NCI-H460 (cell line): Measurements from ENCODE around the gene ABI2. TPM values are rescaled to one million over a fixed set of nuclear protein-coding genes. Genes with fewer than 3 reads are reported as not detected.
A peak's percentile ranks its signal among the peaks of the same experiment; 100 is the strongest.
"Not testable (repeated sequence)": the region's sequence is repeated elsewhere in the genome, so short reads cannot be mapped to it uniquely, and the experiment has no call there.

ENCODE experiments used
- DNase-seq: peaks from one replicate; pipeline ENCODE4 v3.0.0-alpha.2; 2016; ENCODE audit warnings: low read depth; ENCODE audit errors: extremely low read depth
- total RNA-seq: library from RNA; depleted of rRNA; stranded (reverse); fragments of >200 nt; shearing (Covaris generic); gene quantifications from 2 replicates; pipeline ENCODE4 v1.2.3, GENCODE V29; 2014

Gene ABI2
- total RNA-seq, 1 experiment from 2014 or later = 52.6 TPM

DNA sequence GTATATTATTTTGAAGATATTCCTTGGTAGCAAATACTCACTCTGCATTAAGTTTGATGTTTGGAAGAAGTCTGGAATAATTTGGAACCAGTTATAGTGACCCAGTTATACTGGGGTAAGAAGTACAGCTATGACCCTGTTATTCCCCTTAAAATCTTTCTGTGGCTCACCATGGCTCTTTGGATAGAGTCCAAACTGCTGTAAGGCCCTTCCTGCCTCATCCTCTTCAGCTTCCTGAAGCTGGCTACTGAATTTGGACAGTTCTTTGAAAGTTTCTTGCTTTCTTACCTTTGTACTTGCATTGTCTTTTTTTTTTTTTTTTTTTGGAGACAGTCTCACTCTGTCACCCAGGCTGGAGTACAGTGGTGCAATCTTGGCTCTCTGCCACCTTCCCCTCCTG is 85.6 kb downstream of the ABI2 start:
- no peak for DNase-seq

DNA sequence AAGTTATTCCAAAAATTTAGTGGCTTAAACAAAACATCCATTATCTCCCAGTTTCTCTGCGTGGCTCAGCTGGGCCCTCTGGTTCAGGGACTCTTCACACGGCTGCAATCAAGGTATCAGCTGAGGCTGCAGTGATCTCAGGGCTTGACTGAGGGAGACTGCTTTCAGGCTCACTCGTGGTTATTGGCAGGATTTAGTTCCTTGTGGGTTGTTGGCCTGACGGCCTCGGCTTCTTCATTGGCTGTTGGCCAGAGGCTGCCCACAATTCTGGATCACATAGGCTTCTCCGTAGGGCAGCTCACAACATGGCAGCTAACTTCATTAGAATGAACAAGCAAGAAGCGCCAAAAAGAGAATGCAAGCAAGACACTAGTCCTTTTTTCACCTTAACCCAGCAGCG is 90.1 kb downstream of the ABI2 start:
- no peak for DNase-seq

DNA sequence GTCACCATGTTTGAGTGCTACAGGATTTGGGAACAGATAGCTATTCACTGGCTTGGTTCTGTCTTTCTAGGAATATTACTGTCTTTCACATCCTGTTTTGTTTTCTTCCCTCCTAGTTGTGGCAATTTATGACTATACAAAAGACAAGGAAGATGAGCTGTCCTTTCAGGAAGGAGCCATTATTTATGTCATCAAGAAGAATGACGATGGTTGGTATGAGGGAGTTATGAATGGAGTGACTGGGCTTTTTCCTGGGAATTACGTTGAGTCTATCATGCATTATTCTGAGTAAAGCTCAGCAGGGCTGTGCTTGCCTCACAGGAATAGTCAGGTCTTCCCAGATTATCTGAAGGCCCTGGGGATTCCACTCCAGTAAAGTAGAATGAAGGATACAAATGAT is 98.9 kb downstream of the ABI2 start:
- peak; percentile 35 for DNase-seq

DNA sequence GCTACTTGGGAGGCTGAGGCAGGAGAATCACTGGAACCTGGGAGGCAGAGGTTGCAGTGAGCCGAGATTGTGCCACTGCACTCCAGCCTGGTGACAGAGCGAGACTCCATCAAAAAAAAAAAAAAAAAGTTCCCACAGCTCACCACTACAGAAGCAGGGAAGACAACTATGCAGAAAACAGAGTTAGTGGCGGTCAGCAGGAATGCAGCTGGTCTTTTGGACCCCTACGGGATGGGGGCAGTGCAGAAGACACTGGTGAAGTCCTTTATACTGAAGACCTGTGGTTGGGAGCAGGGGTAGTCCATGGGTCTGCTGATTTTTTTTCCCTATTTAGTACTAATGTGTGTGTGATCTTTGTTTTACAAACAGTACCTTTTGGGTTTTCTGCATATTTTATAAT is 101.4 kb downstream of the ABI2 start:
- DNase-seq = not testable (repeated sequence)

DNA sequence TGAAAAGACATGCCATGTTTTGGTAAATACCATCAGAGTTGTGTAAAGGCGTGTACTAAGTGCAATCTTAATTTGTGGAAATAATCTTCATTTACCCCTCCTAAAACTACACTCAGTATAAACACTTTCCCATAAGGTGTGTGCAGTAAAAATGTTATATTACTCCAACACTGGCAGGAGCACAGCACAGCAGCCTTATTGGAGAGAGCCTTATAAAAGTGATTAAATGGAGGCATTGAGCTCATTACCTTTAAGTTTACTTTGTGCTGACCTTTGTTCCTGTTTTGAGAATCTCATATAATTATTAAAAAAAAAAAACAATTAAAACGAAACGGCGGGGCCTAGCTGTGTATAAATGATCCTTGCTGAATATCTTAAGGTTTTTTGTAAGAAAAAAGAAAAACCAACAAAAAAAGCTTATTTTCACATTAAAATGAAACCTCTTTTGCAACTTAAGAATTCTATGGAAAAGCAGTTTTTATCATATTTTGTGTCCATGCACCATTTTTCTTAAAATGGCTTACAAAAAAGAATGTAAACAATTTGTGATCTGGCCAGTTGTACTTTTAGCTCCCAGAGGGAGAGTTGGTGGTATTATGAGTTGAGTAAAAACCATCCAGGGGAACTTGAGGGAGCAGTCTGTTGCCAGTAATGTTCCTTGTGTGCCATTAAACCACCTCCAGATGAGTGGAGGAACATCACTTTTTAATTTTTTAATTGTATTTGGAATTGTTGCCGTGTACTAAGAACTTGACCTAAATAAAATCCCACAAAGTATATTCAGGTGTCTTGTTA is 103.4 kb downstream of the ABI2 start:
- no peak for DNase-seq

DNA sequence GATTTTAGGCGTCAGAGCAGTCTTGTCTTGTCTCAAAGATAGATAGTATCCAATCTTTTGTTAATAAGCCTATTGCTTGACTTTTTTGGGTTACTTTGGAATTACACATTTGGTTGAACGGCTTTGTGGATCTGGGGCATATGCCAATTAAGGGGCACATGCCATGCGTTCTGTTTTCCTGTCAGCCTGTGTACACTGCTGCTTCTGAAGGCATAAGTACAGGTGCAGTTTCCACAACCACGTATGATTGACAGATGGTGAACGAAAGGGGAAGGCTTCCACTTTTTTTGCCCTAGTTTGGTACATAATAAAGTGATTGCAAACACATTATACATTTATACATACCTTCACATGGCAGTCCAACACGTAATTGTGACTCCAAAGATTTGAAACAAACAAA is 104.6 kb downstream of the ABI2 start:
- DNase-seq = no peak

DNA sequence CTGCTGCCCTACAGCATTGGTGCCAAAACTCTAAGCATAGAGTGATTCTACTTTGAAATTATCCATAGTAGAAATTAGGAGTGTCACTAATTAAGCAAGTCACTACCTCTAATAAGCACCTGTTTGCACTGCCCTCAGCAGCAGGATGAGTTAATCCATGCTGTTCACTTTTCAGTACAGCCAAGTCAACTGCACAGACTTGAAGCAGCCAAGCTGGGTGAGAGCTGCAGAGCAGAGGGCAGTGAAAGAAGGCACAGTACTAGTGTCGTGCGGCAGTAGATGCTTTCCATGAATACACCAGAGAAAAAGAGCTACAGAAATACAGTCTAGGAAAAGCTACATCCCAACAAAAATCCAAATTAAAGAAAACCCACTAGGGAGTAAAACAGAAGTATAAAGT is 108.3 kb downstream of the ABI2 start:
- DNase-seq = no peak

DNA sequence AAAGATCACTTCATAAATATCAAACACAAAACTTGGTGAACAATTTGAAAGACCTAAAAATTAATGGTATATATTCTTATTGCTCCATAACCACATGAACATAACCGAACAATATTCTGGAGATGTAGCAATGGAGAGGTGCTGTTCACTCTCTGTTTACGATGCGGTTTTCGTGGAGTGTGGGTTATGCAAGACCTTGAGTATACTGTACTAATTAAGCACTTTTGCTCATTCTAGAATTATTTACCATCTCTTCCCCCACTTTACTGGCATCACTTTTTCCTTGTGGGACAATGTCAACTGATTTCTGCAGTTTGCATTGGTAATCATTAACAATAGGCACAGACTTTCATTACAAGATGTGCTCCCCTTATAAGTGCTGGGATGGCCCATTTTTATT is 109.3 kb downstream of the ABI2 start:
- DNase-seq = no peak

DNA sequence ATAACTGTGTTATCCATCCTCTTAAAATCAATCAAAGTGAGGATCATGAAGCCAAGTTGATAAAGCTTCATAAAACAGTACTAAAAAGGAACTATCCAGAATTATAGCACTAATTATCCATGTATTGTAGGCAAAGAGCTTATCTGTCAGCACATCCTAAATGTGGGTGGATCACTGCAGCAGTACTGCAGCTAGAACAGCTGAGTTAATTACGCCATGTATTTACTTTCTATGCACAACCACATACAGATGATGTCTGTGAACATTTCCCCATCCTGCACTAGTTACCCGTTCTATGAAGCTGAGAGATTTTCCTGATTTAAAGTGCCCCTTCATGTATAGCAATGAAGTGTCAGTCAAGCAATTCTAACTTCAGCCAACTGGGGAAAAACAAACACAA is 110.3 kb downstream of the ABI2 start:
- no peak for DNase-seq

DNA sequence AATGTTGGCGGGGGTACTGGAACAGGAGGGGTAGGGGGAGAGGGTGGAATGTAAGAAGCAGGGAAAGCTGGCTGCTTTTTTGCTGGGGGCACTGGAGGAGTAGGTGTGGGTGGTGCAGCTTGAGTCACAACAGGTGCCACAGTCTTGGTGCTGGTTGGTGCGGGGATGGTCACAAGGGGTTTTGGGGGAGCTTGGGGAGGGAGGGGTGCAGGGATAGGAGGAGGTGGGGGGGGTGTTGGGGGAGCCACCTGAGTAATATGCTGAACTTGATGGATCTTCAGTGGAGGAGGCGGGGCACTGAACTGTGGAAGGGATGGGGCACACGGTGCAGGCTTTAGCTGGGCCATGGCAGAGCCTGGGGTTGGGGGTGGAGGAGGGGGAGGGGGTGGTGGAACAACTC is 112.5 kb downstream of the ABI2 start:
- no peak for DNase-seq

DNA sequence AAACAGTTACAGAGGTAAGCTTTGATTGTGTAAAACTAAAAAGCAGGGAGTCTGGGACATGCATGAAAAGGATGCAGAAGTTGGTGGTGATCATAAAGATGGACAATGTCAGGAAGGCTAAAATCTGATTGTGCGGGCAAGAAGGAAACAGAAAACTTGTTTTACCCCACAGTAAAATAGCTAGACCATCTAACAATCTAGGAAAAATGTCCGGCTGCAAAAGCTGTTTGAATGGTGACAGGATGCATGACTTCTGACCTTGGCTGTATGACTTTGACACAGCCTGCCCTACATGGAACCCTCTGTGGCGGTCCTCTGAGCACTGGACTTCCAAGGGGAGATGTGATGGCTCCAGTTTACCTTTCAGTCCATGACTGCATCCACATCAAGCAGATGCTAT is 113.3 kb downstream of the ABI2 start:
- no peak for DNase-seq

DNA sequence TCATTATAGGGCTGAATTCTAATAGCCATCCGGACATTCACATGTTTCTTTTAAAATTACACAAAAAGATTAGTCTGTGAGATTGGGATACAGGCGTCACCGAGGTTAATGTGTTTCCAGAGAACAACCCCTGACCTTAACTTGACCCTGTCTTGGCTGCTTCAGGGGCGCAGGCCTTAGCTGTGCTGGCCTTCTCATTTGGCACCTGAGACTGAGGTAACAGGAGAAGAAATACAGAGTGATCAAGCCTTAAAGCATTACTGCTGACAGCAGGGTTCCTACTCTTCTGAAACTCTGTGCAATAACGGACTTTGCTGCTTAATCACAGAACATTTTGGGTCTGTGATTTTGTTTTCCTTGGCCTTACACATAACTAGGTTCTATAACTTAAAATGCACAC is 114.3 kb downstream of the ABI2 start:
- DNase-seq = no peak

DNA sequence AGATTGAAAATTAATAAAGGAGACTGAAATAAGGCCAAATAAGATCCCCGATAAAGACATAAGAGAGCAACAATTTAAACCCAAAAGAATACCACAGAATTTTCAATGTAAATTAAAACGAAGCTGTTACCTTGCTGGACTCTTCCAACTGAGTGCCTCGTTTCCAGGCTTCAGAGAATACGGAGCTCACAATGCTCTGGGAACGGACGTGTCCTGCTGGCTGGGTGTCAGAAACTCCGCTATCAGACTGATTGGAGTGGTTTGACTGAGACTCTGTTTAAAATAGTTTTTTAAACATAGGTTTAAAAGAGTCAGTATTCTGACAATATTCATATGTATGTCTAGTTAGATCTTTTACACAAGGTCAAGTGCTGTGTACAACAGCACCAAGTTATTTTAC is 116.5 kb downstream of the ABI2 start:
- DNase-seq = no peak

DNA sequence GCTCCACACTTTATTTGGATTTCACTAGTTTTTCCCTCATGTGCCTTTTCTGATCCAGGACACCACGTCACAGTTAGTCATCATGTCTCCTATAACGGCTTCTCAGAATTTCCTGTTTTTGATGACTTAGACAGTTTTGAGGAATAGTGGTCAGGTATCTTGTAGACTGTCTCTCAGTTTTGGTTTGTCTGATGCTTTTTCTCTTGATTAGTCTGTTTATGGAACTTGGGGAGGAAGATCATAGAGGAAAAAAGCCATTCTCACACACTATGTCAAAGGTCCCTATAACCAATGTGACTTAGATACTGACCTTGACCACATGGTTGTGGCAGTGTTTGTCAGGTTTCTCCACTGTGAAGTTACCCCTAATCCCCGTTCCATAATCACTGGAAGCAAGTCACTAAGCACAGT is 117.9 kb downstream of the ABI2 start:
- no peak for DNase-seq

DNA sequence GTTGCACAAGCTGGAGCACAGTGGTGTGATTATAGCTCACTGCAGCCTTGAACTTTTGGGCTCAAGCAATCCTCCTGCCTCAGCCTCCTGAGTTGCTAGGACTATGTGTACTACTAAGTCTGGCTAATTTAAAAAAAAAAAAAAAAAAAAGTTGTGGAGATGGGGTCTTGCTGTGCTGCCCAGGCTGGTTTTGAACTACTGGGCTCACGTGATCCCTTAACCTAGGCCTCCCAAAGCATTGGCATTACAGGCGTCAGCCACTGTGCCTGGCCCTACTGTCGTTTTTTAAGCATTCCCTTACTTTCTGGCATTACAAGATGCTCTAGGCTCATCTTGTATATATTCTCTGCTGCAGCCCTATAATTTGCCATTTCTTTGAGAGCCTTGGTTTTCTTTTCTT is 118.6 kb downstream of the ABI2 start:
- DNase-seq = no peak

DNA sequence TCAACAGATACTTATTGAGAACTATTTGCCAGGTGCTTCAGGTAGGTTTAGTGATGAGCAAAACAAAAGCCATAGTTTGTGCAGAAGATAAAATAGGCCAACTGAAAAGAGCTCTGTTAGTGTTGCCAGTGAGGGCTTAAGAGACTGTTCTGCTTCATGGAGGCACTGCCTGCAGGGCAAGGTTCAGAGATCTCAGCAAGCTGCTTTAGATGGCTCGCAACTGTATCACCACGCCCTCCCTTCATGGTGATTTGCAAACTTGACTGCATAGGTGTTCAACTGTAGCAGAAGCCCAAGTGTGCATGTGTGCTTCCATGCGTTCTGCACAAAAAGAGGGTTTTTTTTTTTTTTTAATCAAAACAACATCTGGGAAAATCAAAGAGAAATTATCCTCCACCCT is 122.4 kb downstream of the ABI2 start:
- DNase-seq = no peak

DNA sequence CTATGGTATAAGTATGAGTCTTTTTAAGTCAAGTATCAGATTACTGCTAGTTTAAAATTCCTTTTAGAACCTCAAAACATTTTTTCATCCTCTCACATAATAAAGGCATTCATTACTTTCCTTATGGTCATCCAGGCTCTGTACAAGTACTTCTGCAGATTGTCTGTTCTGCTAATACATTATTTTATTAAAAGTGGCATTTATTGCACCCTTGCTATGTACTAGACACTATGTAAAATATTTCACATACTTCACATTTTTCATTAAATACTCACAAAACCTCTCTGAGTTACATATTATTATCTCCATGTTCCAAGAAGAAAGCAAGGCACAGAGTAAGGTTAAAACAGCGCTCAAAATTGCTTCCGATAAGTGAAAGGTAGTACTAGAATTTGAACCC is 122.8 kb downstream of the ABI2 start:
- DNase-seq = no peak

DNA sequence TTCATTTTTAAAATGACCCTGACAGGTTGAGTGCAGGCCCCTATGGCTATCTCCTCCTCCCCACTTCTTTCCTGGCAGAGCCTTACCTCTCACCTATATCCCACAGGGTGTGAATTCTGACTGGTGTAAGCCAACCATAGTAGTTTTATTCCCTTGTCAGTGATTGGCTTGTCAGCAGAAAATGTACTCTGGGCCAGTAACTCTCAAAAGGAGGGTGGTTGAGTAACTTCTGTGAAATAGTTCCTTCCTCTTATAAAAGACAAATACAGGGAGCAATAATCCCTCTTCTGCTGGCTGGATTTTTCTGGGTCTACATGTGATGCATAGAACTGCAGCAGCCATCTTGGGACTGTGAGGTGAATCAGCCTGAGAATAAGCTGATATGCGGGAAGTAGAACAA is 123.5 kb downstream of the ABI2 start:
- no peak for DNase-seq

DNA sequence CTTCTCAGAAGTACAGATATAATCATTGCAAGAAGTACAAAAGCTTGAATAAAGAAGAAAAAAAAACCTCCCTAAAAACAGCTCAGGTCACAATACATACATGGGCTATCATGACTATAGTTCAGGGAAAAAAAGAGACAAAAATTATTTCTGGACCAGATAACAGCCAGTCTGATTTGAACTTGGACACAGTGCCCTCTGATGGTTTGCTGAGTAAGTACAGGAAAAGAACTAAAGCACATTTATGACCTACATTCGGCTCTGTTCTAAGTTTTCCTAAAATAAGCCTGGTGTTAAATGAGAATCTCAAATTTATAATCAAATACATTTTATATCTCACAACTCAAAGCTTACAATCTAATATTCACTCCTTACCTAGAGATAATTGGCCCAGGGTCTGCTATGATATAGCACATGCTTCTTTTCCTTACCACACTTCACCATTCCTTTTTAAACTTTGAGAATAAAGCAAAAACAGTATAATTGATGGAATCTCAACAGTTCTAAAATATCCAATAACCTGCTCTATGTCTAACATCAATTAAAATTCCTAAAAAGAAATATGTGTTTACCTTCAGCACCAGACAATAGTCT is 125.8 kb downstream of the ABI2 start:
- peak; percentile 48 for DNase-seq

DNA sequence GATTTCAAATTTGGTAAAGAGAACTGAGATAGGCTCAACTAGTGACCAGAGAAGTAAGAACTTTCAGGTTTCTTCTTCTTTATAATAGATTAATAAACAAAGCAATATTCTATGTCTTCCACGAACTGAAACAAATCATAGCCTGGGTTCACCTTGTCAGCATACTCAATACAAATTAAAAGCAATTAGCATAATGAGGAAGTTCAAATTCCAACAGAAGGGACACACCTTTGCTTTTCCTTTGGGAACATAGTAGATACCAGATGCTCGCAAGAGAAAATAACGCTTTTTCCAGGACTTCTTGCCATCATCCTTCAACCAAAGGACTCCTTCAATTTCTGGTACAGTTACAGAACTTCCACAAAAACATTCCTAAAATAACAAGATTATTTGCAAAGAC is 127.0 kb downstream of the ABI2 start:
- no peak for DNase-seq

DNA sequence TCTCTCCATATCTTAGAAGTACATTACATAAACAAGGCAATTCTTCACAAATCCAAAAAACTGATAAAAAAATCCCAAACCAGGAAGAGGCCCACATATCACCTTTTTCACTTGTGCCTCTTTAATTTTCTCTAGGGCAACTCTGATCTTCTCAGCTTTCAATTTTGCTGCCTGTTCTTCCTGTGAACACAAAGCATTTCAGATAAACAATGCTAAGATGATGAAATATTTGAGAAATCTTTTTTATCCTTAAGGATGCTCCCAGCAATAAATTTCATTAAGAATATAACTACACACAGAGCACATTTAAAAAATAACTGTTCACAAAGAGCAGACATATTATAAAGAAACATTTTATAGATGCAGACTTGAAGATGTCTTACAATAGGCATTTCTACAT is 133.6 kb downstream of the ABI2 start:
- DNase-seq = peak; percentile 11

DNA sequence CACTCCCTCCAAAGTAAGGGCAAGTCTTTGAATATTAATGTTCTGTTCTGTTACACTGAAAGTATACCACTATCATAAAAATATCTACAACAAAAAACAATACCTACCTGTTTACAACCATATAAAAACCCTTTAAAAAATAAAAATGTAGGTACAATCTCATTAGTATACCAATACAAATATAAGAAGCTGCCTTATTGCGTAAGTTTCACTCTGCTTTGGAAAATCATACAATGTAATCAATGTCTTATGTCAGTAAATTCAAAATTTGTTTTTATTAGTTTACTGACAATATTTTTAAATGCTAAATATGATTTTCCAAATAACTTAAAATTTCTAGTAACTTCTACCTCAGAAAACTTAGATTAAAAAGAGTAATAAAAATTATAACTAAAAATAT is 134.1 kb downstream of the ABI2 start:
- DNase-seq = no peak

DNA sequence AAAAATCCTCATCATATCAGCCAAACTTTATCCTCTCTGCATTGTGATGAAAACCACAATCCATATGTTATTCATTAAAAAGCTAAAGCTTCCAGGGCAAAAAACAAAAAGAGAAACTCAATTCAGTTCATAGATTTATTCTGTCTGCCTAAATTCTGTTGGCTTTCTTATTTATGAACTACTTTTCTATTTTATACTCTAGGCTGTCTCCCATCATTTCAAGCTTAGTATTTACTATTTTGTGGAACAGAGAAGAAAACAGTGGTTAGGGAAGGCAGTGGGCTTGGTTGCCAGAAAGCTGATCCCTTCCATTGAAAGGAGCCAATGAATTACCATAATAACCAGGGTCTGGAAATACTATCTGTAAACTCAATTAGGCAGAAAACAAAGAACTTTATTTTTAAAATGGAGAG is 135.1 kb downstream of the ABI2 start:
- DNase-seq = no peak
